GM19467 (cell line): ENCODE measurements around the gene MUS81.

ENCODE experiments used
- ATAC-seq: cut with Tn5 transposase; IDR thresholded peaks from one replicate; pipeline ENCODE4 v1.9.1; 2021; ENCODE audit warnings: mild to moderate bottlenecking, moderate library complexity; ENCODE audit not compliant: unreplicated experiment

The MUS81 gene

GRCh38 chr11:65915101-65915820, 55.0 kb downstream of the MUS81 start:
- ATAC-seq: no peak

- ATAC-seq: no peak
These were observed 55.6 kb downstream of the MUS81 start for GRCh38 chr11:65915821-65916251.
